ENCODE data around the gene MEF2C.

GRCh38 chr5:88769165-88769564 is 113.8 kb downstream of the MEF2C start:
- TF ChIP-seq, protein P1, sequence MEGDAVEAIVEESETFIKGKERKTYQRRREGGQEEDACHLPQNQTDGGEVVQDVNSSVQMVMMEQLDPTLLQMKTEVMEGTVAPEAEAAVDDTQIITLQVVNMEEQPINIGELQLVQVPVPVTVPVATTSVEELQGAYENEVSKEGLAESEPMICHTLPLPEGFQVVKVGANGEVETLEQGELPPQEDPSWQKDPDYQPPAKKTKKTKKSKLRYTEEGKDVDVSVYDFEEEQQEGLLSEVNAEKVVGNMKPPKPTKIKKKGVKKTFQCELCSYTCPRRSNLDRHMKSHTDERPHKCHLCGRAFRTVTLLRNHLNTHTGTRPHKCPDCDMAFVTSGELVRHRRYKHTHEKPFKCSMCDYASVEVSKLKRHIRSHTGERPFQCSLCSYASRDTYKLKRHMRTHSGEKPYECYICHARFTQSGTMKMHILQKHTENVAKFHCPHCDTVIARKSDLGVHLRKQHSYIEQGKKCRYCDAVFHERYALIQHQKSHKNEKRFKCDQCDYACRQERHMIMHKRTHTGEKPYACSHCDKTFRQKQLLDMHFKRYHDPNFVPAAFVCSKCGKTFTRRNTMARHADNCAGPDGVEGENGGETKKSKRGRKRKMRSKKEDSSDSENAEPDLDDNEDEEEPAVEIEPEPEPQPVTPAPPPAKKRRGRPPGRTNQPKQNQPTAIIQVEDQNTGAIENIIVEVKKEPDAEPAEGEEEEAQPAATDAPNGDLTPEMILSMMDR (IDR thresholded peaks at IDR 0.05) = no peak
- no peak for TF ChIP-seq EZH2phosphoT487 (IDR thresholded peaks at IDR 0.05)
- TF ChIP-seq EZH2 (IDR thresholded peaks at IDR 0.05) = no peak
